Keratinocyte (primary cell): Measurements from ENCODE around the gene NCCRP1.

Source experiments
- EZH2 ChIP-seq: IDR thresholded peaks from one replicate; pipeline ENCODE4 v1.6.1; 2012; ENCODE audit warnings: inconsistent platforms, mild to moderate bottlenecking, low read length, moderate library complexity
- TF ChIP-seq, protein P1 (sequence below), 3 experiments: IDR thresholded peaks in 1 of 3; conservative IDR thresholded peaks in 1 of 3; optimal IDR thresholded peaks in 1 of 3; 2 replicates in 2 of 3; 3 replicates in 1 of 3; pipeline versions ENCODE3 to v1.5.1; 2011; ENCODE audit warnings: low read length in 3 of 3, mild to moderate bottlenecking in 3 of 3, moderate library complexity in 2 of 3, control low read depth in 1 of 3, inconsistent platforms in 1 of 3; ENCODE audit not compliant: insufficient read depth in 2 of 3; ENCODE audit errors: extremely low read depth in 1 of 3

GRCh38 chr19:39174142-39174541 lies 22.6 kb upstream of the NCCRP1 start:
- TF ChIP-seq, protein P1, sequence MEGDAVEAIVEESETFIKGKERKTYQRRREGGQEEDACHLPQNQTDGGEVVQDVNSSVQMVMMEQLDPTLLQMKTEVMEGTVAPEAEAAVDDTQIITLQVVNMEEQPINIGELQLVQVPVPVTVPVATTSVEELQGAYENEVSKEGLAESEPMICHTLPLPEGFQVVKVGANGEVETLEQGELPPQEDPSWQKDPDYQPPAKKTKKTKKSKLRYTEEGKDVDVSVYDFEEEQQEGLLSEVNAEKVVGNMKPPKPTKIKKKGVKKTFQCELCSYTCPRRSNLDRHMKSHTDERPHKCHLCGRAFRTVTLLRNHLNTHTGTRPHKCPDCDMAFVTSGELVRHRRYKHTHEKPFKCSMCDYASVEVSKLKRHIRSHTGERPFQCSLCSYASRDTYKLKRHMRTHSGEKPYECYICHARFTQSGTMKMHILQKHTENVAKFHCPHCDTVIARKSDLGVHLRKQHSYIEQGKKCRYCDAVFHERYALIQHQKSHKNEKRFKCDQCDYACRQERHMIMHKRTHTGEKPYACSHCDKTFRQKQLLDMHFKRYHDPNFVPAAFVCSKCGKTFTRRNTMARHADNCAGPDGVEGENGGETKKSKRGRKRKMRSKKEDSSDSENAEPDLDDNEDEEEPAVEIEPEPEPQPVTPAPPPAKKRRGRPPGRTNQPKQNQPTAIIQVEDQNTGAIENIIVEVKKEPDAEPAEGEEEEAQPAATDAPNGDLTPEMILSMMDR (optimal IDR thresholded peaks at IDR 0.05 in 1 of 3, IDR thresholded peaks at IDR 0.05 in 1 of 3, conservative IDR thresholded peaks at IDR 0.05 in 1 of 3; ENCODE audit: extremely low read depth in 1 of 3, insufficient read depth in 2 of 3, low read length in 3 of 3): no peak
- TF ChIP-seq EZH2: no peak
